HepG2 (cell line): ENCODE data around the gene SYNE1. TPM values are rescaled to one million over a fixed set of nuclear protein-coding genes. Genes with fewer than 3 reads are reported as not detected.

Experiments used
- ATF3 ChIP-seq: sonication (generic); formaldehyde crosslinking; IDR thresholded peaks from 2 replicates; pipeline ENCODE4 v1.4.0; 2020; ENCODE audit warnings: missing genetic modification reagents
- ATF7-NPFF ChIP-seq: sonication (generic); formaldehyde crosslinking; IDR thresholded peaks from 2 replicates; pipeline ENCODE4 v1.8.1; 2023; ENCODE audit warnings: mild to moderate bottlenecking, low read depth, missing genetic modification reagents, moderate library complexity
- CC2D1A ChIP-seq: sonication (generic); formaldehyde crosslinking; IDR thresholded peaks from 2 replicates; pipeline ENCODE4 v1.8.1; 2023; ENCODE audit warnings: mild to moderate bottlenecking, missing genetic modification reagents
- CEBPG ChIP-seq: IDR thresholded peaks from 2 replicates; pipeline ENCODE4 v1.6.1; 2016
- DZIP1 ChIP-seq: sonication (generic); formaldehyde crosslinking; IDR thresholded peaks from 2 replicates; pipeline ENCODE4 v1.5.0; 2020; ENCODE audit warnings: mild to moderate bottlenecking, missing genetic modification reagents
- FOXJ3 ChIP-seq: sonication (generic); formaldehyde crosslinking; IDR thresholded peaks from 2 replicates; pipeline ENCODE4 v1.4.0; 2020; ENCODE audit warnings: missing genetic modification reagents, mild to moderate bottlenecking, borderline replicate concordance
- KLF12 ChIP-seq: sonication (generic); formaldehyde crosslinking; IDR thresholded peaks from 2 replicates; pipeline ENCODE4 v1.4.0; 2020; ENCODE audit warnings: missing genetic modification reagents, borderline replicate concordance
- POGK ChIP-seq: sonication (generic); formaldehyde crosslinking; conservative IDR thresholded peaks from 2 replicates; pipeline ENCODE4 v1.8.0; 2022; ENCODE audit warnings: mild to moderate bottlenecking, moderate library complexity, missing genetic modification reagents
- SMARCE1 ChIP-seq: fragments of 450-650 bp; IDR thresholded peaks from 2 replicates; pipeline ENCODE4 v1.6.1; 2017; ENCODE audit warnings: borderline replicate concordance
- TFAP4 ChIP-seq: sonication (generic); IDR thresholded peaks from 2 replicates; pipeline ENCODE4 v1.6.1; 2016; ENCODE audit warnings: low read depth, borderline replicate concordance
- USF2 ChIP-seq, 2 experiments: sonication (generic) in 1 of 2; formaldehyde crosslinking in 1 of 2; IDR thresholded peaks; 2 replicates each; pipeline versions ENCODE4 v1.5.1 to v1.6.1; 2011 to 2020; ENCODE audit warnings: borderline replicate concordance in 1 of 2, low read depth in 1 of 2, low read length in 1 of 2, mild to moderate bottlenecking in 1 of 2, missing genetic modification reagents in 1 of 2, moderate library complexity in 1 of 2
- ZNF33A ChIP-seq: sonication (generic); formaldehyde crosslinking; IDR thresholded peaks from 2 replicates; pipeline ENCODE4 v1.5.1; 2020; ENCODE audit warnings: missing genetic modification reagents, mild to moderate bottlenecking, moderate library complexity, borderline replicate concordance
- ZNF597 ChIP-seq: sonication (generic); formaldehyde crosslinking; IDR thresholded peaks from 2 replicates; pipeline ENCODE4 v1.5.0; 2020; ENCODE audit warnings: missing genetic modification reagents
- ZNF746 ChIP-seq: sonication (generic); formaldehyde crosslinking; IDR thresholded peaks from 2 replicates; pipeline ENCODE4 v1.8.0; 2022; ENCODE audit warnings: mild to moderate bottlenecking, missing genetic modification reagents
- ZNF839 ChIP-seq: sonication (generic); formaldehyde crosslinking; IDR thresholded peaks from 2 replicates; pipeline ENCODE4 v1.4.0; 2020; ENCODE audit warnings: missing genetic modification reagents, mild to moderate bottlenecking, borderline replicate concordance
- polyA plus RNA-seq, 8 experiments: library from polyadenylated mRNA; depleted of rRNA in 3 of 8; stranded (reverse) in 7 of 8; unstranded in 1 of 8; fragments of >200 nt; fragmentation: Illumina TruSeq in 4 of 8; extraction: Trizol in 4 of 8; gene quantifications; 2 replicates each; pipeline versions ENCODE4 v1.2.1 to v1.2.3, GENCODE V29; 2011 to 2016; ENCODE audit warnings: low read depth in 4 of 8, missing spikeins in 1 of 8, mixed read lengths in 1 of 8; ENCODE audit not compliant: insufficient read depth in 1 of 8
- total RNA-seq, 5 experiments: library from RNA; depleted of rRNA; stranded (reverse); fragments of >200 nt; fragmentation: Illumina TruSeq; extraction: Trizol; gene quantifications; 2 replicates each; pipeline ENCODE4 v1.2.3, GENCODE V29; 2016; ENCODE audit warnings: low read depth in 1 of 5
- TF ChIP-seq, protein P1 (sequence below): sonication (generic); formaldehyde crosslinking; IDR thresholded peaks from 2 replicates; pipeline ENCODE4 v1.4.0; 2020; ENCODE audit warnings: missing genetic modification reagents

Gene SYNE1
- total and polyA plus RNA-seq, 2 of the 13 experiments (the other 11 are each of a cell fraction or from before 2014, with no cell fraction given), result 5.5 to 15.9 TPM

DNA sequence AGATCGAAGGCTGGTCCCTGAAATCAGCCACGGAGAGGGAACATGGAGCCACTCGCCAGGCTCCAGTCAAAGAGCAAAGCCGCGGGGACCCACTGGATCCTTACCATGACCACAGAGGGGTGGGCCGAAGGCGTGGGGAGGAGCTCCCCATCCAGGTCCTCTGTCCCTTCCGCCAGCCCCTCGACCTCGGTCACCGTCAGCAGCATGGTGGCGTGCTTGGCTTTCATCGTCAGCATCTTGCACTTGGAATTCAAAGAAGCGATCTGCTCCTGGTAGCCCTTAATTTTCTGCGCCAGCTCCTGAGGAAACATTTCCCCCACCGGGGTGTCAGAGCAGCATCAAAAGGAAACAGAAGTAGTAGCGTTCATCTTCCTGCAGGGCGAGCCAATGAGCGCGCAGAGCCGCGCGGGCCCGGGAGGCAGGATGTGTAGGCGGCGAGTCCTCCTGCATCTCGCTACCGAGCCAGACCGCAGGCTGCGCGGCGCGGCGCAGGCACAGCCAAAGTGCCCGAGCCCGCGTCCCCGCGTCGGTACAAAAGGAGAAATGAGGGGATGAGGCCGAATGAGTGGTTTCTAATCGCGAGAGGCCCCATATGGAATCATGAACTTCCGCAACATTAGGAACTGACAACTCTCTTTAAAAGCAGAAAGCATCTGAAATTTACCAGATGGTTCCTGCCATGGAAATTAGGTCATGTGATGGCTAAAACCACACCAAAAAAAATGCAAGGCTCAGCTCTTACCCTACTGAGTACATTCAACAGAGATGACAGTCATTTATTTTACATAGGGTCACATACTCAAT lies 335.2 kb downstream of the SYNE1 start (continued):
- TF ChIP-seq ATF7-NPFF (CRISPR knock-in tag), result no peak; the same call in 1 of the 2 replicates
- peak; percentile 97 for TF ChIP-seq ZNF839 (CRISPR knock-in tag)
- no peak for TF ChIP-seq CEBPG (CRISPR knock-in tag)
- 0 out of 2 replicates have a peak, but pooled peaks have one; percentile 18 for TF ChIP-seq DZIP1 (CRISPR knock-in tag)
- TF ChIP-seq POGK (CRISPR knock-in tag), result peak; percentile 71
- no peak for TF ChIP-seq ATF3 (CRISPR knock-in tag)
- TF ChIP-seq SMARCE1, result no peak
- no peak for TF ChIP-seq CC2D1A
- TF ChIP-seq USF2 (IDR thresholded peaks at IDR 0.05; ENCODE audit: low read depth, low read length), result peak; percentile 26; the same call in 1 of the 2 replicates
- TF ChIP-seq USF2 (CRISPR knock-in tag; IDR thresholded peaks at IDR 0.05; ENCODE audit: borderline replicate concordance), result peak; percentile 73; the same call in 1 of the 2 replicates
- TF ChIP-seq ZNF597, result no peak
- TF ChIP-seq ZNF746, result peak; percentile 34; the same call in 1 of the 2 replicates
- peak; percentile 38; the same call in 1 of the 2 replicates for TF ChIP-seq KLF12 (CRISPR knock-in tag)
- peak; percentile 96; the same call in 1 of the 2 replicates for TF ChIP-seq ZNF33A
- TF ChIP-seq TFAP4, result peak; percentile 25
- TF ChIP-seq FOXJ3, result peak; percentile 8; the same call in 1 of the 2 replicates
- TF ChIP-seq, protein P1, sequence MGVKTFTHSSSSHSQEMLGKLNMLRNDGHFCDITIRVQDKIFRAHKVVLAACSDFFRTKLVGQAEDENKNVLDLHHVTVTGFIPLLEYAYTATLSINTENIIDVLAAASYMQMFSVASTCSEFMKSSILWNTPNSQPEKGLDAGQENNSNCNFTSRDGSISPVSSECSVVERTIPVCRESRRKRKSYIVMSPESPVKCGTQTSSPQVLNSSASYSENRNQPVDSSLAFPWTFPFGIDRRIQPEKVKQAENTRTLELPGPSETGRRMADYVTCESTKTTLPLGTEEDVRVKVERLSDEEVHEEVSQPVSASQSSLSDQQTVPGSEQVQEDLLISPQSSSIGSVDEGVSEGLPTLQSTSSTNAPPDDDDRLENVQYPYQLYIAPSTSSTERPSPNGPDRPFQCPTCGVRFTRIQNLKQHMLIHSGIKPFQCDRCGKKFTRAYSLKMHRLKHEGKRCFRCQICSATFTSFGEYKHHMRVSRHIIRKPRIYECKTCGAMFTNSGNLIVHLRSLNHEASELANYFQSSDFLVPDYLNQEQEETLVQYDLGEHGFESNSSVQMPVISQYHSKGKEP (CRISPR knock-in tag), result no peak
